Loucy (cell line): ENCODE results near the gene GLT6D1.

Experiments used
- H2AFZ ChIP-seq: fragments of 200-600 bp; sonication (generic); 2 replicates; pipeline ENCODE4 v1.6.0; 2016; ENCODE audit warnings: antibody characterized with exemption, mild to moderate bottlenecking, low read length, moderate library complexity
- H3F3A ChIP-seq: fragments of 200-600 bp; 2 replicates; pipeline ENCODE4 v1.6.0; 2016; ENCODE audit warnings: antibody characterized with exemption, low read depth, mild to moderate bottlenecking
- H3K27me3 ChIP-seq: fragments of 200-600 bp; sonication (generic); 2 replicates; pipeline ENCODE4 v1.6.1; 2014; ENCODE audit warnings: low read length, mild to moderate bottlenecking; ENCODE audit not compliant: insufficient read depth, poor library complexity, severe bottlenecking
- H3K36me3 ChIP-seq: fragments of 200-600 bp; sonication (generic); 2 replicates; pipeline ENCODE4 v1.6.1; 2016; ENCODE audit warnings: low read length; ENCODE audit not compliant: insufficient read depth
- H3K4me1 ChIP-seq: fragments of 200-600 bp; sonication (generic); 2 replicates; pipeline ENCODE4 v1.5.1; 2014; ENCODE audit warnings: low read length, mild to moderate bottlenecking; ENCODE audit not compliant: insufficient read depth, poor library complexity, severe bottlenecking
- H3K4me2 ChIP-seq: fragments of 200-600 bp; sonication (generic); 2 replicates; pipeline ENCODE4 v1.6.0; 2014; ENCODE audit warnings: antibody characterized with exemption, low read length, low read depth, mild to moderate bottlenecking; ENCODE audit not compliant: poor library complexity, severe bottlenecking
- H3K4me3 ChIP-seq: fragments of 200-600 bp; sonication (generic); 2 replicates; pipeline ENCODE4 v1.5.1; 2014; ENCODE audit warnings: low read length, mild to moderate bottlenecking, mixed read lengths; ENCODE audit not compliant: poor library complexity, severe bottlenecking
- H3K79me2 ChIP-seq: fragments of 200-600 bp; sonication (generic); 2 replicates; pipeline ENCODE4 v1.6.1; 2014; ENCODE audit warnings: low read length; ENCODE audit not compliant: insufficient read depth
- H3K9ac ChIP-seq: fragments of 200-600 bp; sonication (generic); 2 replicates; pipeline ENCODE4 v1.6.0; 2014; ENCODE audit warnings: mild to moderate bottlenecking, low read depth, low read length, moderate library complexity; ENCODE audit not compliant: poor library complexity, severe bottlenecking
- H3K9me2 ChIP-seq: fragments of 200-600 bp; sonication (generic); replicated peaks from 2 replicates; pipeline ENCODE4 v1.6.1; 2016; ENCODE audit warnings: low read depth, low read length, mixed read lengths
- H3K9me3 ChIP-seq: fragments of 200-600 bp; sonication (generic); 2 replicates; pipeline ENCODE4 v1.6.1; 2014; ENCODE audit warnings: mild to moderate bottlenecking, antibody characterized with exemption, low read length, low read depth; ENCODE audit not compliant: insufficient read depth
- H4K20me1 ChIP-seq: fragments of 200-600 bp; sonication (generic); 2 replicates; pipeline ENCODE4 v1.6.0; 2014; ENCODE audit warnings: antibody characterized with exemption, low read length, mild to moderate bottlenecking; ENCODE audit not compliant: insufficient read depth, poor library complexity, severe bottlenecking
- EZH2phosphoT487 ChIP-seq: fragments of 200-600 bp; IDR thresholded peaks from 2 replicates; pipeline ENCODE4 v1.6.1; 2018; ENCODE audit warnings: antibody characterized with exemption, mild to moderate bottlenecking, moderate library complexity, borderline replicate concordance
- TF ChIP-seq, protein P1 (sequence below): fragments of 200-600 bp; sonication (generic); conservative IDR thresholded peaks from 2 replicates; pipeline ENCODE4 v1.5.1; 2014; ENCODE audit warnings: mild to moderate bottlenecking, antibody characterized with exemption, low read length

The GLT6D1 gene

DNA sequence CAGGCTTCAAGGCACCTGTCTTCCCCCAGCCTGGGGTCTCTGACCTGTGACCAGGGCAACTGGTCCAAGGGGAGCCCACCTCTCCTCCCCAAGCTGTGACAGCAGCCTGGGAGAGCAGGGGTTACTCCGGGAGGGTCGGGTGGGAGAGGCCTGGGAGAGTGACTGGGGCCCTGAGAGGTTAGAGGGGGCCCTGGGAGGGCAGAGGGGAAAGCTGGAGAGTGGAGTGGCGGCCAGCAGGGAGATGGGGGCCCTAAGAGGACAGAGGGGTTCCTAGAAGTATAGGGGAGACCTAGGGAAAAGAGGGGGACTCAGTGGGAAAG lies 24.1 kb upstream of the GLT6D1 start:
- TF ChIP-seq EZH2phosphoT487: no peak
- TF ChIP-seq, protein P1, sequence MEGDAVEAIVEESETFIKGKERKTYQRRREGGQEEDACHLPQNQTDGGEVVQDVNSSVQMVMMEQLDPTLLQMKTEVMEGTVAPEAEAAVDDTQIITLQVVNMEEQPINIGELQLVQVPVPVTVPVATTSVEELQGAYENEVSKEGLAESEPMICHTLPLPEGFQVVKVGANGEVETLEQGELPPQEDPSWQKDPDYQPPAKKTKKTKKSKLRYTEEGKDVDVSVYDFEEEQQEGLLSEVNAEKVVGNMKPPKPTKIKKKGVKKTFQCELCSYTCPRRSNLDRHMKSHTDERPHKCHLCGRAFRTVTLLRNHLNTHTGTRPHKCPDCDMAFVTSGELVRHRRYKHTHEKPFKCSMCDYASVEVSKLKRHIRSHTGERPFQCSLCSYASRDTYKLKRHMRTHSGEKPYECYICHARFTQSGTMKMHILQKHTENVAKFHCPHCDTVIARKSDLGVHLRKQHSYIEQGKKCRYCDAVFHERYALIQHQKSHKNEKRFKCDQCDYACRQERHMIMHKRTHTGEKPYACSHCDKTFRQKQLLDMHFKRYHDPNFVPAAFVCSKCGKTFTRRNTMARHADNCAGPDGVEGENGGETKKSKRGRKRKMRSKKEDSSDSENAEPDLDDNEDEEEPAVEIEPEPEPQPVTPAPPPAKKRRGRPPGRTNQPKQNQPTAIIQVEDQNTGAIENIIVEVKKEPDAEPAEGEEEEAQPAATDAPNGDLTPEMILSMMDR: no peak
- H3K79me2 ChIP-seq: no peaks in the 10 kb centered on the region
- H3K4me1 ChIP-seq: no peaks in the 10 kb centered on the region
- no peak overlapping the region for H3K9ac ChIP-seq
- no peaks in the 10 kb centered on the region for H3K36me3 ChIP-seq
- H3K9me2 ChIP-seq: no peaks in the 10 kb centered on the region
- no peaks in the 10 kb centered on the region for H3K27me3 ChIP-seq
- no peak overlapping the region for H3K4me3 ChIP-seq
- H3F3A ChIP-seq: no peaks in the 10 kb centered on the region
- H4K20me1 ChIP-seq: no peaks in the 10 kb centered on the region
- peaks cover 13% of the 10 kb centered on the region; the same call in 1 of the 2 replicates for H3K9me3 ChIP-seq
- no peak overlapping the region for H2AFZ ChIP-seq
- H3K4me2 ChIP-seq: no peak overlapping the region

- Histone ChIP-seq H3K36me3 (no peaks in the 10 kb centered on the region), H3K4me3 (no peak within 1 kb of the TSS), H3K9me2 (no peaks in the 10 kb centered on the region), H3K27me3 (no peaks in the 10 kb centered on the region), H3F3A (no peaks in the 10 kb centered on the region), H3K4me2 (no peak within 1 kb of the TSS), H3K9ac (no peak within 1 kb of the TSS), H3K79me2 (no peaks in the 10 kb centered on the region), H3K9me3 (peaks cover 13% of the 10 kb centered on the region; the same call in 1 of the 2 replicates), H2AFZ (no peak within 1 kb of the TSS), H3K4me1 (no peaks in the 10 kb centered on the region), H4K20me1 (no peaks in the 10 kb centered on the region)
- TF ChIP-seq, protein P1: no peak
- no peak for TF ChIP-seq EZH2phosphoT487
Measured at GRCh38 chr9:135662758-135663450, 23.6 kb upstream of the GLT6D1 start, which contains the start of gene LCN9. Gene LCN9, plus strand, starts transcription at chr9:135663309. Its CDS starts 13 bp downstream, at chr9:135663322.

DNA sequence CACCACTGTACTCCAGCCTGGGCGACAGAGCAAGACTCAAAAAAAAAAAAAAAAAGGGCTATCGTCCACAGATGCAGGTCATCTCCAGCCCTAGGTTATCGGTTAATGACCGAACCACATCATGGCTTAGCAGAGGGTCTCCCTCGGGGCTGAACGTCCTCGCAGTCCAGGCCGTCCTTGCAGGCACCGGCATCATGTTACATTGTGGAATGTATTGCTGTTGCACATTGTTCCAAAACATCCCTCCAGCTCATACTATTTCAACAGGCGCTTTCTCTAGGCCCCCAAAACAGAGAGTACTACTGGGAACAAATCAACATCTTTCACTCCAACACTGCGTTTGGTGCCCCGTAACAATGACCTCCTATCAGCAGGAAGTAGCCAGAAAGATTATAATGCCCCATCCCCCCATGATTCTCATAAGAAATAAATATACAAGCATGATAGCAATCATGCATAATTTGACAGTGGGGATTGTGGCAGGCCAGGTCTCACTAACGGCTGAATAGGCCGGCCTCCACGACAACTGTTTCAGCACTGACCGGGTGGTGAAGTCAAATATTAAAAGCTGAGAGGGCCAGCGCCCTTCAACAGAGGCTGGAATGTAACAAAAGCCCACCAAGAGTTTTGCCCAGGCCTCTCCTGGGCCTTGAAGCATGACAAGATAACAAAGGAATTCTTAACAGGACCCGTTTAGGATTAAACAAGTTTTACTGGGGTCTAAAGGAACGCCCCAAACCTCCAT lies 22.6 kb upstream of the GLT6D1 start:
- H3K79me2 ChIP-seq: no peaks in the 10 kb centered on the region

More for the DNA sequence above, 22.6 kb upstream of the GLT6D1 start:
- H3K36me3 ChIP-seq: no peaks in the 10 kb centered on the region
- H3K9ac ChIP-seq: no peak overlapping the region
- no peak overlapping the region for H2AFZ ChIP-seq
- TF ChIP-seq, protein P1: no peak
- no peak for TF ChIP-seq EZH2phosphoT487
- H3K4me2 ChIP-seq: no peak overlapping the region
- H3K27me3 ChIP-seq: no peaks in the 10 kb centered on the region
- H3F3A ChIP-seq: no peaks in the 10 kb centered on the region
- no peaks in the 10 kb centered on the region for H3K9me2 ChIP-seq
- no peaks in the 10 kb centered on the region for H4K20me1 ChIP-seq
- no peaks in the 10 kb centered on the region for H3K4me1 ChIP-seq
- H3K9me3 ChIP-seq: peaks cover 13% of the 10 kb centered on the region; the same call in 1 of the 2 replicates
- no peak overlapping the region for H3K4me3 ChIP-seq
